22Rv1 (cell line): ENCODE data around the gene TRHDE.

Experiments used
- ZFX ChIP-seq: fragments of 450-650 bp; IDR thresholded peaks from 2 replicates; pipeline ENCODE4 v1.6.1; 2017; ENCODE audit warnings: antibody characterized with exemption, borderline replicate concordance
- TF ChIP-seq, protein P1 (sequence below): fragments of 450-650 bp; IDR thresholded peaks from 2 replicates; pipeline ENCODE4 v1.5.1; 2017; ENCODE audit warnings: mild to moderate bottlenecking

DNA sequence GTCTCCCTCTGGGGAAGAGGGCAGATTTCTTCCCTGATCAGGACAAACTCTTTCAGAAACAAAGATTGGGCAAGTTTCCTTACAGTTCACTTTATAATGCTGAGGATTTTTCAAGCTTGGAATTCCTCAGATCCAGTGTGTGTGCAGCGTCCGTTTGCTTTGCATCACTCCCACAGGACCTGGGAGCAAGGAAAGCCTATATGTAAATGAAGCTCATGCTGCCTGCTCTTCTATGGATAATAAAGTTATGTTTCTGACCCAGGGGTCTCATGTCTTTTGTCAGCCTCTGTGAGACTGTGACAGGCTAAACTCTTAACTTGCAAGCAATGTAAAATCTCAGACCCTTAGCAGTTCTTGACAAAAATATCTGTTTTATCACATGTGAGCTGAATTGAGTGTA, 41.6 kb downstream of the TRHDE start:
- TF ChIP-seq, protein P1, sequence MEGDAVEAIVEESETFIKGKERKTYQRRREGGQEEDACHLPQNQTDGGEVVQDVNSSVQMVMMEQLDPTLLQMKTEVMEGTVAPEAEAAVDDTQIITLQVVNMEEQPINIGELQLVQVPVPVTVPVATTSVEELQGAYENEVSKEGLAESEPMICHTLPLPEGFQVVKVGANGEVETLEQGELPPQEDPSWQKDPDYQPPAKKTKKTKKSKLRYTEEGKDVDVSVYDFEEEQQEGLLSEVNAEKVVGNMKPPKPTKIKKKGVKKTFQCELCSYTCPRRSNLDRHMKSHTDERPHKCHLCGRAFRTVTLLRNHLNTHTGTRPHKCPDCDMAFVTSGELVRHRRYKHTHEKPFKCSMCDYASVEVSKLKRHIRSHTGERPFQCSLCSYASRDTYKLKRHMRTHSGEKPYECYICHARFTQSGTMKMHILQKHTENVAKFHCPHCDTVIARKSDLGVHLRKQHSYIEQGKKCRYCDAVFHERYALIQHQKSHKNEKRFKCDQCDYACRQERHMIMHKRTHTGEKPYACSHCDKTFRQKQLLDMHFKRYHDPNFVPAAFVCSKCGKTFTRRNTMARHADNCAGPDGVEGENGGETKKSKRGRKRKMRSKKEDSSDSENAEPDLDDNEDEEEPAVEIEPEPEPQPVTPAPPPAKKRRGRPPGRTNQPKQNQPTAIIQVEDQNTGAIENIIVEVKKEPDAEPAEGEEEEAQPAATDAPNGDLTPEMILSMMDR: no peak
- TF ChIP-seq ZFX: no peak
